Measurements from ENCODE around the gene GNRH2. TPM values are rescaled to one million over a fixed set of nuclear protein-coding genes. Genes with fewer than 3 reads are reported as not detected.

Gene GNRH2
- total and polyA plus RNA-seq, 2 of the 8 experiments (the other 6 are each of a cell fraction or from before 2014, with no cell fraction given): 0.09 to 0.82 TPM

DNA sequence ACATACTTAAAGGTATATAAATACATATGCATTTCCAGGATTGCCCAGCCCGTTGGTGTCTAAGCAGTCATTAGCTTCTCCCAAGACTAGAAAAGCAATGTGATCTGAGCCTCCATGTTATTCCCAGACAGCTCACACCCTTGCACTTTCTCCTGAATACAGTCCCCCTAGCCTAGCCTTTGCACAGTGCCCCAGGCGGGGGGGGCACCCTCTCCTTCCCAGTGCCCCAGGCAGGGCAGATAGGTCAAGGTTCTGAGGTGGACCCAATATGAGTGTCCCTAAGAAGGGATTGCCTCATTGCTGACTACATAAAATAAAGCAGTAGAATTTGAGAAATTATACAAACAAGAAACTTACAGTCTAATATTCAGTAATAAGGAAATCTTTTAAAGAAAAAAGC is 15.4 kb upstream of the GNRH2 start (continued):
- TF ChIP-seq EP300 (IDR thresholded peaks at IDR 0.05; ENCODE audit: borderline replicate concordance in 1 of 2, low read depth in 2 of 2, low read length in 2 of 2) (no peak), SIX5 (IDR thresholded peaks at IDR 0.05; ENCODE audit: low read depth, low read length) (no peak), CBX5 (IDR thresholded peaks at IDR 0.05; ENCODE audit: low read depth, low read length) (no peak), NRF1 (IDR thresholded peaks at IDR 0.05; ENCODE audit: low read depth, low read length) (no peak)
- TF ChIP-seq, protein P1, sequence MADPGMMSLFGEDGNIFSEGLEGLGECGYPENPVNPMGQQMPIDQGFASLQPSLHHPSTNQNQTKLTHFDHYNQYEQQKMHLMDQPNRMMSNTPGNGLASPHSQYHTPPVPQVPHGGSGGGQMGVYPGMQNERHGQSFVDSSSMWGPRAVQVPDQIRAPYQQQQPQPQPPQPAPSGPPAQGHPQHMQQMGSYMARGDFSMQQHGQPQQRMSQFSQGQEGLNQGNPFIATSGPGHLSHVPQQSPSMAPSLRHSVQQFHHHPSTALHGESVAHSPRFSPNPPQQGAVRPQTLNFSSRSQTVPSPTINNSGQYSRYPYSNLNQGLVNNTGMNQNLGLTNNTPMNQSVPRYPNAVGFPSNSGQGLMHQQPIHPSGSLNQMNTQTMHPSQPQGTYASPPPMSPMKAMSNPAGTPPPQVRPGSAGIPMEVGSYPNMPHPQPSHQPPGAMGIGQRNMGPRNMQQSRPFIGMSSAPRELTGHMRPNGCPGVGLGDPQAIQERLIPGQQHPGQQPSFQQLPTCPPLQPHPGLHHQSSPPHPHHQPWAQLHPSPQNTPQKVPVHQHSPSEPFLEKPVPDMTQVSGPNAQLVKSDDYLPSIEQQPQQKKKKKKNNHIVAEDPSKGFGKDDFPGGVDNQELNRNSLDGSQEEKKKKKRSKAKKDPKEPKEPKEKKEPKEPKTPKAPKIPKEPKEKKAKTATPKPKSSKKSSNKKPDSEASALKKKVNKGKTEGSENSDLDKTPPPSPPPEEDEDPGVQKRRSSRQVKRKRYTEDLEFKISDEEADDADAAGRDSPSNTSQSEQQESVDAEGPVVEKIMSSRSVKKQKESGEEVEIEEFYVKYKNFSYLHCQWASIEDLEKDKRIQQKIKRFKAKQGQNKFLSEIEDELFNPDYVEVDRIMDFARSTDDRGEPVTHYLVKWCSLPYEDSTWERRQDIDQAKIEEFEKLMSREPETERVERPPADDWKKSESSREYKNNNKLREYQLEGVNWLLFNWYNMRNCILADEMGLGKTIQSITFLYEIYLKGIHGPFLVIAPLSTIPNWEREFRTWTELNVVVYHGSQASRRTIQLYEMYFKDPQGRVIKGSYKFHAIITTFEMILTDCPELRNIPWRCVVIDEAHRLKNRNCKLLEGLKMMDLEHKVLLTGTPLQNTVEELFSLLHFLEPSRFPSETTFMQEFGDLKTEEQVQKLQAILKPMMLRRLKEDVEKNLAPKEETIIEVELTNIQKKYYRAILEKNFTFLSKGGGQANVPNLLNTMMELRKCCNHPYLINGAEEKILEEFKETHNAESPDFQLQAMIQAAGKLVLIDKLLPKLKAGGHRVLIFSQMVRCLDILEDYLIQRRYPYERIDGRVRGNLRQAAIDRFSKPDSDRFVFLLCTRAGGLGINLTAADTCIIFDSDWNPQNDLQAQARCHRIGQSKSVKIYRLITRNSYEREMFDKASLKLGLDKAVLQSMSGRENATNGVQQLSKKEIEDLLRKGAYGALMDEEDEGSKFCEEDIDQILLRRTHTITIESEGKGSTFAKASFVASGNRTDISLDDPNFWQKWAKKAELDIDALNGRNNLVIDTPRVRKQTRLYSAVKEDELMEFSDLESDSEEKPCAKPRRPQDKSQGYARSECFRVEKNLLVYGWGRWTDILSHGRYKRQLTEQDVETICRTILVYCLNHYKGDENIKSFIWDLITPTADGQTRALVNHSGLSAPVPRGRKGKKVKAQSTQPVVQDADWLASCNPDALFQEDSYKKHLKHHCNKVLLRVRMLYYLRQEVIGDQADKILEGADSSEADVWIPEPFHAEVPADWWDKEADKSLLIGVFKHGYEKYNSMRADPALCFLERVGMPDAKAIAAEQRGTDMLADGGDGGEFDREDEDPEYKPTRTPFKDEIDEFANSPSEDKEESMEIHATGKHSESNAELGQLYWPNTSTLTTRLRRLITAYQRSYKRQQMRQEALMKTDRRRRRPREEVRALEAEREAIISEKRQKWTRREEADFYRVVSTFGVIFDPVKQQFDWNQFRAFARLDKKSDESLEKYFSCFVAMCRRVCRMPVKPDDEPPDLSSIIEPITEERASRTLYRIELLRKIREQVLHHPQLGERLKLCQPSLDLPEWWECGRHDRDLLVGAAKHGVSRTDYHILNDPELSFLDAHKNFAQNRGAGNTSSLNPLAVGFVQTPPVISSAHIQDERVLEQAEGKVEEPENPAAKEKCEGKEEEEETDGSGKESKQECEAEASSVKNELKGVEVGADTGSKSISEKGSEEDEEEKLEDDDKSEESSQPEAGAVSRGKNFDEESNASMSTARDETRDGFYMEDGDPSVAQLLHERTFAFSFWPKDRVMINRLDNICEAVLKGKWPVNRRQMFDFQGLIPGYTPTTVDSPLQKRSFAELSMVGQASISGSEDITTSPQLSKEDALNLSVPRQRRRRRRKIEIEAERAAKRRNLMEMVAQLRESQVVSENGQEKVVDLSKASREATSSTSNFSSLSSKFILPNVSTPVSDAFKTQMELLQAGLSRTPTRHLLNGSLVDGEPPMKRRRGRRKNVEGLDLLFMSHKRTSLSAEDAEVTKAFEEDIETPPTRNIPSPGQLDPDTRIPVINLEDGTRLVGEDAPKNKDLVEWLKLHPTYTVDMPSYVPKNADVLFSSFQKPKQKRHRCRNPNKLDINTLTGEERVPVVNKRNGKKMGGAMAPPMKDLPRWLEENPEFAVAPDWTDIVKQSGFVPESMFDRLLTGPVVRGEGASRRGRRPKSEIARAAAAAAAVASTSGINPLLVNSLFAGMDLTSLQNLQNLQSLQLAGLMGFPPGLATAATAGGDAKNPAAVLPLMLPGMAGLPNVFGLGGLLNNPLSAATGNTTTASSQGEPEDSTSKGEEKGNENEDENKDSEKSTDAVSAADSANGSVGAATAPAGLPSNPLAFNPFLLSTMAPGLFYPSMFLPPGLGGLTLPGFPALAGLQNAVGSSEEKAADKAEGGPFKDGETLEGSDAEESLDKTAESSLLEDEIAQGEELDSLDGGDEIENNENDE (IDR thresholded peaks at IDR 0.05; ENCODE audit: insufficient replicate concordance, low read length): no peak

Measured in H1 (cell line).